ENCODE data around the gene HOXC9.

GRCh38 chr12:53968214-53969127, 31.5 kb upstream of the HOXC9 start:
- TF ChIP-seq CTCF (IDR thresholded peaks at IDR 0.05) (no peak), BCL3 (IDR thresholded peaks at IDR 0.05) (no peak)
